Karpas-422 (cell line): ENCODE measurements around the gene AMOTL2. TPM values are rescaled to one million over a fixed set of nuclear protein-coding genes. Genes with fewer than 3 reads are reported as not detected.

Source experiments
- DNase-seq: peaks from one replicate; pipeline ENCODE4 v3.0.0-alpha.2; 2015
- H2AFZ ChIP-seq: fragments of 200-600 bp; sonication (generic); 2 replicates; pipeline ENCODE4 v1.6.1; 2014; ENCODE audit warnings: antibody characterized with exemption, low read length, mixed read lengths
- H3K27ac ChIP-seq: fragments of 200-600 bp; sonication (generic); 2 replicates; pipeline ENCODE4 v1.5.1; 2014; ENCODE audit warnings: mild to moderate bottlenecking, low read length, moderate library complexity
- H3K27me3 ChIP-seq: fragments of 200-600 bp; sonication (generic); 2 replicates; pipeline ENCODE4 v1.6.1; 2014; ENCODE audit warnings: low read length, mixed read lengths
- H3K36me3 ChIP-seq: fragments of 200-600 bp; sonication (generic); 2 replicates; pipeline ENCODE4 v1.6.1; 2014; ENCODE audit warnings: low read length, mixed read lengths; ENCODE audit not compliant: insufficient read depth
- H3K4me1 ChIP-seq: fragments of 200-600 bp; sonication (generic); 2 replicates; pipeline ENCODE4 v1.6.1; 2014; ENCODE audit warnings: mild to moderate bottlenecking, low read length, mixed read lengths
- H3K4me2 ChIP-seq: fragments of 200-600 bp; sonication (generic); 2 replicates; pipeline ENCODE4 v1.6.1; 2014; ENCODE audit warnings: low read length, low read depth, mild to moderate bottlenecking; ENCODE audit not compliant: poor library complexity, severe bottlenecking
- H3K4me3 ChIP-seq: fragments of 200-600 bp; sonication (generic); 2 replicates; pipeline ENCODE4 v1.5.1; 2014; ENCODE audit warnings: mild to moderate bottlenecking, antibody characterized with exemption, low read length, mixed read lengths
- H3K79me2 ChIP-seq: fragments of 200-600 bp; sonication (generic); 2 replicates; pipeline ENCODE4 v1.6.1; 2014; ENCODE audit warnings: mild to moderate bottlenecking, low read length, mixed read lengths
- H3K9ac ChIP-seq: fragments of 200-600 bp; sonication (generic); 2 replicates; pipeline ENCODE4 v1.6.0; 2014; ENCODE audit warnings: low read length
- H3K9me2 ChIP-seq: fragments of 200-600 bp; sonication (generic), shearing (Covaris generic); replicated peaks from 2 replicates; pipeline ENCODE4 v1.6.0; 2014; ENCODE audit warnings: mild to moderate bottlenecking, low read length, moderate library complexity; ENCODE audit not compliant: insufficient read depth
- H3K9me3 ChIP-seq: fragments of 300-700, 200-600 bp; sonication (generic); 2 replicates; pipeline ENCODE4 v1.6.1; 2014; ENCODE audit warnings: low read length, mixed read lengths
- H4K20me1 ChIP-seq: fragments of 200-600 bp; sonication (generic); 2 replicates; pipeline ENCODE4 v1.6.1; 2014; ENCODE audit warnings: mild to moderate bottlenecking, antibody characterized with exemption, low read length, low read depth; ENCODE audit not compliant: insufficient read depth
- total RNA-seq: library from RNA; depleted of rRNA; stranded (reverse); fragments of >200 nt; shearing (Covaris generic); gene quantifications from 2 replicates; pipeline ENCODE4 v1.2.3, GENCODE V29; 2014; ENCODE audit warnings: low replicate concordance

Gene AMOTL2
- total RNA-seq, 1 experiment from 2014 or later = not detected

DNA sequence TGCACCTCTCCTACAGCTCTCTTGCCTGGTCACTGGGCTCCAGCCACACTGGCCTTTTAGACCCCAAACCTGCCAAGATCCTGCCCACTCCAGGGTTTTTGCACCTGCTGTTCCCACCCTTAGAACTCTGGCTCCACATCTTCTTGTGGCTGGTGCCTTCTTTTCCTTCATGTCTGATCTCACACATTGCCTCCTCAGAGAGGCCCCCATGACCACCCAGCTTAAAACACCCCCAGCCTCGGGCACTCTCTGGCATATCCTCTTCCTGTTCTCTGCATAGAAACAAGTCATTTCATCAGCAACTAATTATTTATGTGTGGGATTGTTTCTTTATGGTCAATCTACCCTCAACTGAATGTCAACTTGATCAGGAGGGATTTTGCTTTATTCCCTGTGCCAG is 14.0 kb upstream of the AMOTL2 start:
- Histone ChIP-seq H3K4me3 (no peak overlapping the region), H4K20me1 (no peaks in the 10 kb centered on the region), H3K9ac (no peak overlapping the region), H3K9me3 (no peaks in the 10 kb centered on the region), H3K27me3 (no peaks in the 10 kb centered on the region), H2AFZ (no peak overlapping the region), H3K79me2 (no peaks in the 10 kb centered on the region), H3K4me2 (no peak overlapping the region), H3K27ac (no peak overlapping the region), H3K9me2 (no peaks in the 10 kb centered on the region), H3K4me1 (no peaks in the 10 kb centered on the region), H3K36me3 (no peaks in the 10 kb centered on the region)
- DNase-seq = no peak

DNA sequence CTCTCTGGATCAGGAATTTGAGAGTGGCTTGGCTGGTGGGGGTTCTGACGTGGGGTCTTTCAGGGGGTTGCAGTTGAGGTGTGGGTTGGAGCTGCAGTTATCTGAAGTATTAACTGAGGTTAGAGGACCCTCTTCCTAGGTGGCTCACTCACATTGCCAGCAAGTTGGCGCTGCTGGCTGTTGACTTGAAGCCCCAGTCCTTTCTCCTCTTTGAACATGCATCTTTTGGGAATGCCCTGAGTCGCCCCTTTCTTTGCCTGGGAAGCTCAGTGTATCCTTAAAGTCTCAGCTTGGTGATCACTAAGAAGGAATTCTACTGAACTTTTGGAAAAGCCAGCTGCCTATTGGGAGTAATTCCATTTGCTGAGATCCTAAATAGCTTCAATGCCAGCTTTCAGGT is 13.0 kb upstream of the AMOTL2 start:
- H4K20me1 ChIP-seq = no peaks in the 10 kb centered on the region
- H3K4me2 ChIP-seq = no peak overlapping the region
- H3K27ac ChIP-seq = no peak overlapping the region
- H3K4me1 ChIP-seq = no peaks in the 10 kb centered on the region
- no peak for DNase-seq
- no peak overlapping the region for H3K4me3 ChIP-seq
- H3K27me3 ChIP-seq = no peaks in the 10 kb centered on the region
- no peak overlapping the region for H3K9ac ChIP-seq
- no peaks in the 10 kb centered on the region for H3K79me2 ChIP-seq
- H3K36me3 ChIP-seq = no peaks in the 10 kb centered on the region
- H3K9me3 ChIP-seq = no peaks in the 10 kb centered on the region
- H2AFZ ChIP-seq = no peak overlapping the region
- no peaks in the 10 kb centered on the region for H3K9me2 ChIP-seq

DNA sequence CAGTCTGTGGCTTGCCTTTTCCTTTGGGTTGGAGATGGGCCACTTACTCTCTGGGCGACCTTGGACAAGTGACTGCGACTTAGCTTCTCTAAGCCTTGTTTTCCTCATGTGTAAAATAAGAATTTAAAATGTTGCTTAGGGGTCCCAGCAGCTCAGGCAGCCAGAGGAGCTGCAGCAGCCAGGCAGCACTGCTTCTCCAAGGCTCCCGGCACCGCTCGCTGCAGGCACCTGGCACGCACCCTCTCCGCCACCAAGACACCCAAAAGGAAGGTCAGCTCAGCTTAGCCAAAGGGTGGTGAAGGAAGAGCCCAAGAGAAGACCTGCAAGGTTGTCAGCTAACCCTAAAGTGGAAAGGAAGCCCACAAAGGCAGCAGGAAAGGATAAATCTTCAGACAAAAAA is 10.7 kb upstream of the AMOTL2 start:
- H3K36me3 ChIP-seq = no peaks in the 10 kb centered on the region
- H3K9me3 ChIP-seq = no peaks in the 10 kb centered on the region
- no peak overlapping the region for H3K9ac ChIP-seq
- no peaks in the 10 kb centered on the region for H3K79me2 ChIP-seq
- H3K4me1 ChIP-seq = no peaks in the 10 kb centered on the region
- no peak overlapping the region for H3K27ac ChIP-seq
- no peak overlapping the region for H2AFZ ChIP-seq
- no peaks in the 10 kb centered on the region for H3K27me3 ChIP-seq
- no peak overlapping the region for H3K4me3 ChIP-seq
- DNase-seq = no peak
- no peak overlapping the region for H3K4me2 ChIP-seq
- no peaks in the 10 kb centered on the region for H3K9me2 ChIP-seq
- no peaks in the 10 kb centered on the region for H4K20me1 ChIP-seq

DNA sequence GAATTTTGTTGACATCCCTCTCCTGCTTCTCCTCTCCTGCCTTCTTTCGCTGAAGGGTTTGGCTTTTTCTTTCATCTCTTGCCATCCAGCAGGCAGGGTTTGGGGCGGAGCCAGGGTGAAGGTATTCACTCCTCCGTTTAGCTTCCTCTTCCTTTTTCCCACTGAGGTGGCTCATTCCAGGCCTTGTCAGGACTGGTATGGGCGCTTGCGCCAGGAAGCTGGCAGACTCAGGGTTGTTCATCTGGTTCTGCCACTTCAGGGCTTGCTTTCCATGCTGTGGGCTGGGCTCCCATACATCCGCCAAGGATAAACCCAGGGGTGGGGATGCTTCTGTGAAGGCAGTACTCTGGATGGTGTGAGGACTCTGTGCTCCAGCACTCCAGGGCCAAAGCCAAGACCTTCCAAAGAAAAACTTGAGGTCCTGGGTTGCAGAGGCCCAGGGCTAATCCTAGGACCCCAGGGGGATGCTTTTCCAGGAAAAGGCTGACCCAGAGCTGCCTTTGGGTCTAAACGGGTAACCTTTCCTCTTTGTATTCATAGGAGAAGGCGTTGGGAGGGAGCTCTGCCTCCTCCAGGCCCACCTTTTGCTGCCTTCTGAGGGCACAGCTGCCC is 7.7 kb upstream of the AMOTL2 start:
- Histone ChIP-seq H3K36me3 (no peaks in the 10 kb centered on the region), H3K9ac (no peak overlapping the region), H3K4me2 (no peak overlapping the region), H3K27ac (no peak overlapping the region), H4K20me1 (no peaks in the 10 kb centered on the region), H2AFZ (no peak overlapping the region), H3K9me3 (no peaks in the 10 kb centered on the region), H3K4me1 (no peaks in the 10 kb centered on the region), H3K27me3 (no peaks in the 10 kb centered on the region), H3K4me3 (no peak overlapping the region), H3K9me2 (no peaks in the 10 kb centered on the region), H3K79me2 (no peaks in the 10 kb centered on the region)
- DNase-seq = no peak

DNA sequence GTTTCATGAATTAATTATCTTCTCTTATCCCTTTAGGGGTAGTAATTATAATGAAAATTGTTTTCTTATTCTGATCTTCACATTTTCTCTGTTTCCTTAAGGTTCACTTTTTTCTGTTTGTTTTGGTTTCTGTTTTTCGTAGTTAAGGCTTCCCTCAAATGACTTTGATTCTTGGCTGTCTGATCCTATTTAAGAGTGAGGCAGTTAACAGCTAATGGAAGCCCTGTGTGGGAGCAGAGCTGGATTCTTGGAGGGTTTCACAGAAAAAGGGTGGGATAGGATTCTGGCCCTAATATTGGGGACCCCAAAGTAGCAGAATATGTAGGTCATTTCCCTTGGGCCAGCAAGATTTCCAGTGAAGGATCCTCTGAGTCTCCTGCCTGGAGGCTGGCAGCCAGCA is 6.8 kb upstream of the AMOTL2 start:
- Histone ChIP-seq H3K27ac (no peak overlapping the region), H3K79me2 (no peaks in the 10 kb centered on the region), H3K9ac (no peak overlapping the region), H3K4me1 (no peaks in the 10 kb centered on the region), H3K36me3 (no peaks in the 10 kb centered on the region), H3K9me2 (no peaks in the 10 kb centered on the region), H3K4me2 (no peak overlapping the region), H2AFZ (no peak overlapping the region), H3K27me3 (no peaks in the 10 kb centered on the region), H4K20me1 (no peaks in the 10 kb centered on the region), H3K4me3 (no peak overlapping the region), H3K9me3 (no peaks in the 10 kb centered on the region)
- no peak for DNase-seq

DNA sequence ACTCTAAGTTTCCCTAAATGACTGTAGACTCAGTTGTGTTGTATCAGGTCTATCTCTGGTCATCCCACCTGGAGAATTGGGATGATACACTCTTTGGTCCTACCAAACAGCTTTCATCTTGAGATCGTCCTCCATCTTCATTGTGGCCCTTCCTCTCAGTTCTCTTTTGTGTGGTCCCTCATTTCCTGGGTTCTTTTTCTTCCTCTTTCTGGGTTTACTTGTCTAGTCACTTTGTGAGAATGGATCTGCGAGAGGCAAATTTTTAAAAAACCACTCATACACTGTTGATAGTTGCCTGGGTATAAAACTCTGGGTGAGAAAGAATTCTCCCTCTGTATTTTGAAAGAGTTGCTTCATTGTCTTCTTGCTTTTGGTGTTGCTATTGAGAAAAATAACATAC is 6.0 kb upstream of the AMOTL2 start:
- Histone ChIP-seq H3K9me3 (no peaks in the 10 kb centered on the region), H3K36me3 (no peaks in the 10 kb centered on the region), H3K27me3 (no peaks in the 10 kb centered on the region), H3K4me2 (no peak overlapping the region), H3K9me2 (no peaks in the 10 kb centered on the region), H3K4me3 (no peak overlapping the region), H4K20me1 (no peaks in the 10 kb centered on the region), H3K79me2 (no peaks in the 10 kb centered on the region), H3K27ac (no peak overlapping the region), H3K9ac (no peak overlapping the region), H3K4me1 (no peaks in the 10 kb centered on the region), H2AFZ (0 out of 2 replicates have a peak overlapping the region, but pooled peaks have one; percentile 20)
- no peak for DNase-seq

DNA sequence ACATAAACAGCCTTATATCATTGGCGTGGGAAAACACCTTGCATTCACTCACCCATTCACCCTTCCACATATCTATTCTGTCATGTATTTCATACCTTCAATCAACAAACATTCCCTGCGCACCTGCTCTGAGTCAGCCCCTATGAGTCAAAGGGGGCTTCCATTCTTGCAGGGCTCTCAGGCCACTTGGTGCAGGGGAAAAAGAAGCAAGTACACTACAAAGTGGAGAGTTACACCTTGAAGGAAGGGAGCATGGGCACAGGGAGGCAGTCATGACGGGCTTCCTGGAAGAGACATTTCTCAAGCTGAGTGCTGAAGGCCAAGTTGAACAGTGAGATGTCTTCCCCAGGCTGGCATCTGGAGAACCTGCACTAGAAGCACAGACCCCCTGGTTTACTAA is 4.6 kb upstream of the AMOTL2 start:
- Histone ChIP-seq H3K27me3 (no peaks in the 10 kb centered on the region), H2AFZ (no peak overlapping the region), H3K4me2 (no peak overlapping the region), H3K9me2 (no peaks in the 10 kb centered on the region), H3K27ac (no peak overlapping the region), H3K9ac (no peak overlapping the region), H3K4me1 (no peaks in the 10 kb centered on the region), H3K9me3 (no peaks in the 10 kb centered on the region), H3K36me3 (no peaks in the 10 kb centered on the region), H3K4me3 (no peak overlapping the region), H4K20me1 (no peaks in the 10 kb centered on the region), H3K79me2 (no peaks in the 10 kb centered on the region)
- DNase-seq = no peak

DNA sequence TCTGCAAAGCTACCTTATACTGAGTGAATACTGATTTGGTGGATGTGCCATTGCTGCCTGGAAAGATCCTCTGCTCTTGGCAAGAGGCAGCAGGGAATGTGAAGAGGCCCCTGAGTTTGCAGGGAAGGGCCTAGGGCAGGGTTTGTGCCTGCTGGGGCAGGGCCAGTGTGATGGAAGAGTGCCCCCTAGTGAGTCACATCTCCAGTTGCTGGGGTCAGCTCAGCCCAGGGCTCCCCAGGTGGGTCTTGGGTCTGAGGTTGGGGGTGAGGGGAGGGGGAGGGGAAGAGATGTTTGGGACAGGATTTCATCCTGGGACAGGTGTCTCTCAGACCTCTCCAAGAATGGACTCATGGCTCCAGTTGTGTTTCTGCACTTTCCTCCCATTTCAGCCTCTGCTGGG is 4.1 kb upstream of the AMOTL2 start:
- Histone ChIP-seq H3K79me2 (no peaks in the 10 kb centered on the region), H3K9me3 (no peaks in the 10 kb centered on the region), H2AFZ (no peak overlapping the region), H3K9ac (no peak overlapping the region), H3K4me3 (no peak overlapping the region), H3K4me2 (no peak overlapping the region), H3K9me2 (no peaks in the 10 kb centered on the region), H3K27ac (no peak overlapping the region), H3K27me3 (no peaks in the 10 kb centered on the region), H4K20me1 (no peaks in the 10 kb centered on the region), H3K36me3 (no peaks in the 10 kb centered on the region), H3K4me1 (no peaks in the 10 kb centered on the region)
- DNase-seq = peak; percentile 71

DNA sequence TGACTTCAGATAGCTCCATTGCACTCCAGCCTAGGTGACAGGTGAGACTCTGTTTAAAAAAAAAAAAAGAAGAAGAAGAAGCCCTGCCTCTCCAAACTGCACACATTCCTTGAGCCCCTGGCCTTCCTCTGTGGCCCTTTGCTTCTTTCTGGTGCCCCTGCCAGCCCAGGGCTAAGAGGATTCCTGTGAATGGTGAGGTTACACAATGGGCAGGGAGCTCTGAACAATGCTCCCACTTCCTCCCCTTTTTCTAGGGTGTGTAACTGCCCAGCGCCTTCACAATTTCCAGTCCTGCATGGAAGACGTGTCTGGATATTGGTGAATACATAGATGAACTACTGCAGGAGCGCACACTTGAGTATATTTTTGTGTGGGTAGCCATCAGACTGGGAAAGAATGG is 3.6 kb upstream of the AMOTL2 start:
- H3K79me2 ChIP-seq = no peaks in the 10 kb centered on the region
- no peak overlapping the region for H2AFZ ChIP-seq
- H3K36me3 ChIP-seq = no peaks in the 10 kb centered on the region
- no peaks in the 10 kb centered on the region for H3K27me3 ChIP-seq
- H3K27ac ChIP-seq = no peak overlapping the region
- H3K9ac ChIP-seq = no peak overlapping the region
- no peaks in the 10 kb centered on the region for H3K9me3 ChIP-seq
- DNase-seq = no peak
- H3K4me2 ChIP-seq = no peak overlapping the region
- H3K4me3 ChIP-seq = no peak overlapping the region
- no peaks in the 10 kb centered on the region for H3K9me2 ChIP-seq
- H4K20me1 ChIP-seq = no peaks in the 10 kb centered on the region
- H3K4me1 ChIP-seq = no peaks in the 10 kb centered on the region
